K562 (cell line): ENCODE data around the gene HS3ST3A1. TPM values are rescaled to one million over a fixed set of nuclear protein-coding genes. Genes with fewer than 3 reads are reported as not detected.
A peak's percentile ranks its signal among the peaks of the same experiment; 100 is the strongest.

Experiments used
- ATF3 ChIP-seq, 2 experiments: fragments of 450-650 bp in 1 of 2; sonication (generic) in 1 of 2; formaldehyde crosslinking in 1 of 2; IDR thresholded peaks in 1 of 2; conservative IDR thresholded peaks in 1 of 2; 2 replicates each; pipeline versions ENCODE4 v1.6.1 to v1.8.1; 2016 to 2023; ENCODE audit warnings: mild to moderate bottlenecking in 2 of 2, moderate library complexity in 2 of 2, inconsistent platforms in 1 of 2, missing genetic modification reagents in 1 of 2
- CLOCK ChIP-seq: fragments of 250-450 bp; sonication (Bioruptor Pico); IDR thresholded peaks from 2 replicates; pipeline ENCODE4 v1.4.0; 2020; ENCODE audit warnings: mild to moderate bottlenecking, moderate library complexity, borderline replicate concordance
- CTBP1 ChIP-seq: fragments of 450-650 bp; IDR thresholded peaks from 2 replicates; pipeline ENCODE4 v1.6.1; 2016; ENCODE audit warnings: borderline replicate concordance
- ETS2 ChIP-seq: IDR thresholded peaks from 2 replicates; pipeline ENCODE4 v1.6.1; 2016; ENCODE audit warnings: borderline replicate concordance, missing genetic modification characterization, mild to moderate bottlenecking, moderate library complexity, missing compliant biosample characterization; ENCODE audit not compliant: poor library complexity, severe bottlenecking
- HMGN3 ChIP-seq: IDR thresholded peaks from 2 replicates; pipeline ENCODE4 v1.6.1; 2011; ENCODE audit warnings: borderline replicate concordance, low read depth, mild to moderate bottlenecking, mixed read lengths, low read length; ENCODE audit not compliant: insufficient read length; ENCODE audit errors: extremely low read depth
- PBX2 ChIP-seq, 2 experiments: IDR thresholded peaks in 1 of 2; conservative IDR thresholded peaks in 1 of 2; 2 replicates each; pipeline ENCODE4 v1.6.1; 2016; ENCODE audit warnings: low read depth in 2 of 2, mild to moderate bottlenecking in 1 of 2, missing compliant biosample characterization in 1 of 2, missing genetic modification characterization in 1 of 2, moderate library complexity in 1 of 2
- PURB ChIP-seq: sonication (generic); formaldehyde crosslinking; IDR thresholded peaks from 2 replicates; pipeline ENCODE4 v1.9.0; 2021; ENCODE audit warnings: low read depth, mild to moderate bottlenecking, missing genetic modification reagents
- RCOR1 ChIP-seq, 2 experiments: IDR thresholded peaks; 2 replicates each; pipeline ENCODE4 v1.6.1; 2012; ENCODE audit warnings: low read depth in 2 of 2, low read length in 2 of 2, borderline replicate concordance in 1 of 2, improper control_type of control experiment in 1 of 2
- SRSF7 ChIP-seq: fragments of 200-400 bp; formaldehyde crosslinking; optimal IDR thresholded peaks from 2 replicates; pipeline ENCODE3; 2017; ENCODE audit warnings: mild to moderate bottlenecking, low read depth, low read length
- STAT6 ChIP-seq: sonication (generic); formaldehyde crosslinking; IDR thresholded peaks from 2 replicates; pipeline ENCODE4 v1.8.1; 2023; ENCODE audit warnings: mild to moderate bottlenecking, missing genetic modification reagents
- TRIM28 ChIP-seq: fragments of 450-650 bp; IDR thresholded peaks from 2 replicates; pipeline ENCODE4 v1.6.1; 2017
- USF2 ChIP-seq: sonication (generic); formaldehyde crosslinking; IDR thresholded peaks from 2 replicates; pipeline ENCODE4 v1.5.0; 2020; ENCODE audit warnings: missing genetic modification reagents
- ZNF76 ChIP-seq: fragments of 250-450 bp; sonication (Bioruptor Pico); IDR thresholded peaks from 2 replicates; pipeline ENCODE4 v1.4.0; 2020; ENCODE audit warnings: mild to moderate bottlenecking, moderate library complexity, borderline replicate concordance
- polyA plus RNA-seq, 8 experiments: library from polyadenylated mRNA; depleted of rRNA in 4 of 8; stranded (reverse) in 5 of 8; unstranded in 3 of 8; fragments of >200 nt; fragmentation: Nextera tagmentation in 2 of 8; fragmentation: Illumina TruSeq in 1 of 8; extraction: Ambion mirVana in 2 of 8; extraction: Trizol in 1 of 8; gene quantifications; 2 replicates each; pipeline versions ENCODE4 v1.2.1 to v1.2.3, GENCODE V29; 2011 to 2014; ENCODE audit warnings: inconsistent platforms in 1 of 8, missing spikeins in 1 of 8
- total RNA-seq, 7 experiments: library from RNA; depleted of rRNA in 6 of 7; stranded (reverse); fragments of >200 nt in 6 of 7; fragmentation: Illumina TruSeq in 2 of 7; extraction: Trizol in 2 of 7; gene quantifications; 2 replicates each; pipeline versions ENCODE4 v1.2.1 to v1.2.3, GENCODE V29; 2011 to 2021; ENCODE audit warnings: low replicate concordance in 1 of 7

Gene HS3ST3A1
- total and polyA plus RNA-seq, 9 of the 15 experiments (the other 6 are each of a cell fraction or from before 2014, with no cell fraction given), result 0.25 to 14.8 (median 2.3) TPM

GRCh38 chr17:13638855-13639458 lies 37.2 kb upstream of the HS3ST3A1 start (continued):
- TF ChIP-seq USF2 (no peak), ATF3 (IDR thresholded peaks at IDR 0.05) (peak; percentile 75; the same call in 1 of the 2 replicates), ATF3 (CRISPR knock-in tag; conservative IDR thresholded peaks at IDR 0.05) (no peak), RCOR1 (IDR thresholded peaks at IDR 0.05; ENCODE audit: borderline replicate concordance in 1 of 2, low read depth in 2 of 2, low read length in 2 of 2) (no peak), TRIM28 (no peak), ZNF76 (CRISPR knock-in tag) (peak; percentile 48; the same call in 1 of the 2 replicates), ETS2 (tag) (no peak), CLOCK (CRISPR knock-in tag) (no peak), CTBP1 (no peak), HMGN3 (no peak), PURB (CRISPR knock-in tag) (no peak), SRSF7 (no peak), PBX2 (CRISPR knock-in tag; IDR thresholded peaks at IDR 0.05; ENCODE audit: low read depth) (no peak), PBX2 (tag; conservative IDR thresholded peaks at IDR 0.05; ENCODE audit: low read depth) (peak; percentile 77), STAT6 (CRISPR knock-in tag) (no peak)
